Measurements from ENCODE around the gene STX7.
A peak's percentile ranks its signal among the peaks of the same experiment; 100 is the strongest.
"Not testable (repeated sequence)": the region's sequence is repeated elsewhere in the genome, so short reads cannot be mapped to it uniquely, and the experiment has no call there.

STX7 gene, protein sequence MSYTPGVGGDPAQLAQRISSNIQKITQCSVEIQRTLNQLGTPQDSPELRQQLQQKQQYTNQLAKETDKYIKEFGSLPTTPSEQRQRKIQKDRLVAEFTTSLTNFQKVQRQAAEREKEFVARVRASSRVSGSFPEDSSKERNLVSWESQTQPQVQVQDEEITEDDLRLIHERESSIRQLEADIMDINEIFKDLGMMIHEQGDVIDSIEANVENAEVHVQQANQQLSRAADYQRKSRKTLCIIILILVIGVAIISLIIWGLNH

DNA sequence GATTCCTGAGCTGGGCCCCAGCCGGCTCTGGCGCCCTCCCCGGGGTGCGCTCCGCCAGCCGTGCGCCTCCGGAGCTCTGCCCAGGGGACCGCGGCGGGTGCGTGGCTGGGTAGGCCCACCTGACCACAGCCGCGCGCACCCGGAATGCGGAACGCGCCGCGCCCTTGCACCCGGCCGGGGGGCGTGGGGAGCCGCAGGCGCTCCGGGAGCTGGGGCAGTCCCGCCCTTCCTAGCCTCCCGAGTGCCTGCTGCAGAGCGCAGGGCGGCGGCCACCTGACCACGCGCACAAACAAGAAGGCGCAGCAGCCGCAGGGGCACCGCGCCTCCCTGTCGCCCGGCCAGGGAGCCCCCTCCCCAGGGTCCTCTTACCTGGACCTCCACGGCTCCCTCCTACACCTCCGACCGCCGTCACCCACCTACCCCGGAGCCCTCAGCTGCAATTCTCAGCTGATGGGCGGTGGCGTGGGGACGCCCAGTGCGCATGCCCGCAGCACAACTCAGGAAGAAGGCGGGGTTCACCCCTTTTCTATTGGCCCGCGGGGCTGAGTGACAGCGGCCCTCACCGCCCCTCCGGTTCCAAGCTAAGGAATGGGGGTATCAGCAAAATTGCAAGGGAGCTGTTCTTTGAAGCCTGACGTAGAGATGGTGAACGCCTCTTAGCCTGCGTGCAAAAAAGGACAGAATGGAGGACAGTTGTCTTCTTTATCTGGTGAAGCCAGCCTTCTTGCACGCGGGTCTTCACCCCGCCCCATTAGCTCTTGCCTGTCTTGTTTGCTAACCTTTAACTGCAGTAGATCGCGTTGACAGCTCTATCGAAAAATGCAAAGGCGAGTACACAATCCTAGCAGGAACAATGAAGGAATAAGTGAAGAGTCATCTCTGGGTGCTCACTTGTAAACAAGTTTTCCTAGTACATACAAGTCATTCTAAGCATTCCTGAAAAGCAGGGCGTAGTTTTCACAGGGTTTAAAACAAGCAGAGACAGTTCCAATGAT is at the start of gene STX7:
Gene STX7, minus strand, starts transcription at position 479 of the 995 bp plus-strand sequence. CDS start 9,586 bp downstream, outside the sequence.
- DNase-seq (ENCODE audit: low read depth): peak; percentile 80

DNA sequence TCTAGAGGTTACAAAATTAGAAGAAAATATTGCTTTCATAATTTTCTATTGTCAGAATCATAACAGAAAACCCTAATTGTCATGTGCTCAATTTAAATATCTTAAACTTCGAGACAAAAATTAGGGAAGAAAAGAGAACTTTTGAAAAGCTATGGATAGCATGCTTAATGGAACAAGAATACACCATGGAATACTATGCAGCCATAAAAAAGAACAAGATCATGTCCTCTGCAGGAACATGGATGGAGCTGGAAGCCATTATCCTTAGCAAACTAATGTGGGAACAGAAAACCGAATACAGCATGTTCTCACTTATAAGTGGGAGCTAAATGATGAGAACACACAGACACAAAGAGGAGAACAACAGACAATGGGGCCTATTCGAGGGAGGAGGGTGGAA is 47.2 kb upstream of the STX7 start:
- not testable (repeated sequence) for DNase-seq (ENCODE audit: low read depth)

DNA sequence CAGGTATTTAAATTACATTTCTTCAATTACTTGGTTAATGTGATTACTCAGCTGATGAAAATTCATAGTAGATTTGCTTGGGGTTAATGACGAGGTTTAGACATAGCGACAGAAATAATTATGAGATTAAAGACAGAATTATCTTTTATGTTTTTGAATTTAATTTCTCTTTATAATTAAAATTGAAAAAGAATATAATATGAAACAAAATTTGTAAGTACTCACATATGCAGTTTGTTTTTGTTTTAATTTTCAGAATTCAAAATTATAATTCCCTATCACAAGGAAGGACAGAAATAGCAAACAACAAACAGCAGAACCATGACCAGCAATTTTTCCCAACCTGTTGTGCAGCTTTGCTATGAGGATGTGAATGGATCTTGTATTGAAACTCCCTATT is 39.5 kb upstream of the STX7 start, which contains the start of gene TAAR8:
Gene TAAR8, plus strand, starts transcription at position 301 of the 400 bp plus-strand sequence. Its CDS starts 21 bp downstream, at position 322.
- no peak for DNase-seq (ENCODE audit: low read depth)

DNA sequence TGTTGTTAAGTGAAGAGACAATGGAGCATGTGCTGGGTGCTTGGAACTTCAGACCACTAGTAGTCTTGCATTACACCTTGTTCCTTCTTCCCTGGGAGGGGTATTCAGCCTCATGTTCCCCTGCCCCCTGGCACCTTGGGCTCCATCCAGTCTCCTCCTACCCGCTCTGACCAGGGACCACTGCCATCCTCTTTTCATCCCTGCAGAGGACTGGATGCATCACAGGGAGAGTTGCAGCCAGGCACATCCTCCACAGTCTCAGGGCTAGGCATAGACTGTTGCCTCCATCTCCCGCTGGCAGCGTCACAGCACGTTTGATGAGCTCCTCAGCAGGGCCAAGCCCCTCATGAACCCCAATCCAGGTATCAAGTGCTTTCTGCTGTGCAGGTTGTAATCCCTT is 38.3 kb upstream of the STX7 start:
- no peak for DNase-seq (ENCODE audit: low read depth)

DNA sequence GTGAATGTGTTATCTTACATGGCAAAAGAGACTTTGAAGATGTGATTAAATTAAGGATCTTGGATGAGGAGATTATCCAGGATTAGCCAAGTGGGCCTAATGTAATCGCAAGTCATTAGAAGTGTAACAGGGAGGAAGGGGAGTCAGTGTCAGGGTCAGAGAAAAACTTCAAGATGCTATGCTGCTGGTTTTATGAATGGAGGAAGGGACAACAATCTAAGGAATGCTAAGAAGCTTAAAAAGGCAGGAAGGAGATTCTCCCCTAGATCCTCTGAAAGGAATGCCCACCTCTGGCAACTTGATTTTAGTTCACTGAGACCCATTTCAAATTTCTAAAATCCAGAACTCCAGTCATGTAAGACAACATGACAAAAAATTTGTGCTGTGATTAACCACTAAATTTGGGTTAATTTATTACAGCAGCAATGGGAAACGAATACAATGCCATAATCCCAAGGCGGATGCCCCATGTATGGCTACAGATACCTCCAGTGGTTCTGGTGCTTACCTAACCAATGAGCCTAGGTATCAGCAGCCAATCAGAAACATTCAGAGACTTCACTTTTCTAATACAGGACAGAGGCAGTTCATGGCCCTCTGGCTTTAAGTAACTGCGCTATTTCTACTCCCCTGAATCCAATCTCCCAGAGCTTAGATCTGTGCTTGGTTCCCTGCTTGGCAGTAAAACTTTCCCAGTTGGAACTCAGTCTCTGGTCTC is 36.0 kb upstream of the STX7 start:
- DNase-seq (ENCODE audit: low read depth): no peak

DNA sequence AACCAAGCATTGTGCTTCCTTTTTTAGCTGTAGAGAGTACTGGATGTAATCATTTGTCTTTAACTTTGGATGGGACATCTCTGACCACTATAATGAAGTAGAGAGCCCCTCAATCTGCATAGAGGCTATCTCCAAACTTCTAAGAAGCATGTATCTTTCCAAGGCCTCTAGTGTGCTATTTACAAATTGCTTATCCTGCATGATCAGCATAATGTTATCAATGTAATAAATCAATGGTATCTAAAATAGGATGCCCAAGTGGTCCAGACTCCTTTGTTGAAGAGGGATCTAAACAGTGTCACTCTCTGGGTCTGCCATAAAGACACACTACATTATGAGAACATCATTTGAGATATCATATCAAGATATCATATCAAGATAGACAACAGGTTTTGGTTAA is 31.9 kb upstream of the STX7 start:
- no peak for DNase-seq (ENCODE audit: low read depth)

DNA sequence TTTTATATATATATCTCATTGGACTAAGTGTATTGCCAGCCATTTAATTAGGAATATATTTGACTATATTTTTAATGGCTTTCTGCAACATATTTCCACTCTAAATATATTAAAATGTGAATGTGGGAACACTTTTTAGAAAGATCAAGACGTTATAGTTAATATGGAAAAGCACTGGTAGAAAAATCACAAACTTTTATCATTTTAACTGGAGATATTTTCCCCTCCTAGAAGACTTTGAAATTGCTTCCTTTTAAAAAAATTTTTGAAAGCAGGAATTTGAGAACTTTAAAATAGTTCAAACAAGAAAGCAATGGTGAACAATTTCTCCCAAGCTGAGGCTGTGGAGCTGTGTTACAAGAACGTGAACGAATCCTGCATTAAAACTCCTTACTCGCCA is 25.1 kb upstream of the STX7 start, which contains the start of gene TAAR9:
Gene TAAR9, plus strand, starts transcription at position 301 of the 400 bp plus-strand sequence. Its CDS starts 13 bp downstream, at position 314.
- DNase-seq (ENCODE audit: low read depth): no peak

DNA sequence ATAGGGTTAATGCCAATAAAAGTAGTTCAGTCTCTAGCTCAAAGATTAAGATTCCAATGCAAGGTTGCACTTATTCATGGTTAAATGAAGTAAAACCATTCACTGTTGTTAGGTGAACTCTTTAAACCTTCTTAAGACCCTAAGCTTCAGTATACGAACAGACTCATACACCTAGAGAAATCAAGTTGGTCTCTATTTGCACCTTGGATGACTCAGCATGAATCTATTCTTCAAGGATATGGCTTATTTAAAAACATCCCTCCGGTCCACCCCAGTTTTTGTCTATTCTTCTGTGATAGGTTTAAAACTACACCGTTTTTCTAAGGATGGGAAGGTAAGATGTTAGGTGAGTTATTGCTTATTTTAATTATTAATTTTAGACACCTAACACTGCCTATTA is 24.2 kb upstream of the STX7 start:
- DNase-seq (ENCODE audit: low read depth): no peak

DNA sequence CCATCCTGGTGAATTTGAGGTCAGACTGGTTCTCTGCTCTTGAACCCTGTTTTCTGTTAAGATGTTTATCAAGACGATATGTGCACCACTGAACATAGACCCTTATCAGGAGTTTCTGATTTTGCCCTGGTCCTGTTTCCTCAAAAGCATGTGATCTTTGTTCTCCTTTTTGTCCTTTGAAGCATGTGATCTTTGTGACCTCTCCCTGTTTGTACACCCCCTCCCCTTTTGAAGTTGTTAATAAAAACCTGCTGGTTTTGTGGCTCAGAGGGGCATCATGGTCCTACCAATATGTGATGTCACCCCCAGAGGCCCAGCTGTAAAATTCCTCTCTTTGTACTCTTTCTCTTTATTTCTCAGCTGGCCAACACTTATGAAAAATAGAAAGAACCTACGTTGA is 21.6 kb upstream of the STX7 start:
- not testable (repeated sequence) for DNase-seq (ENCODE audit: low read depth)

DNA sequence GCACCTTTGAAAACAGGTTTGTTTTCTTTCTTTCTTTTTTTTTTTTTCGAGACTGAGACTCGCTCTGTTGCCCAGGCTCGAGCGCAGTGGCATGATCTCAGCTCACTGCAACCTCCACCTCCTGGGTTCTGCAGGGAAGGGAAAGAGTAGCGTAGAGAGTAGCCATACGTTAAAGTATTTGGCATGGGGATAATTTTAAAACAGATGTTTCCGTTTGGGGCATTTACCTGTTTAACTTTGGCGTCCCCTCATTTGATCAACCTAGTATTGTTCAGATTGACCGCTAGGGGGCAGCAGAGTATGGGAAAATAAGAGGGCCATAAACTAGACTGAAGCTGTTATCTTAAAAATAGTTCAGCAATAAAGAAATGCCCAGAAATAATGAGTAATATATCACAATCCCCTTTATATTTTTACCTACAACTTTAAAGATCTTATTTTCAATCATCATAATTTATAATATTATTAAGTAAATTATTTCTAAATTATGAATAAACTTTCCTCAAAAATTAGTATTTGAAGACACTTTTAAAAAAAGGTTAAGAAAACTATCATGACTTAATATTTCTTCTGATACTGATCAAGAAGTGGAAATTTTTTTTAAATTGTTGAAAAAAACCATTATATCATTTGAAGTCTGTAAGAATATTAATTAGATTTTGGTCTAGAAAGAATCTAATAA is 17.5 kb upstream of the STX7 start:
- peak; percentile 33 for DNase-seq (ENCODE audit: low read depth)

DNA sequence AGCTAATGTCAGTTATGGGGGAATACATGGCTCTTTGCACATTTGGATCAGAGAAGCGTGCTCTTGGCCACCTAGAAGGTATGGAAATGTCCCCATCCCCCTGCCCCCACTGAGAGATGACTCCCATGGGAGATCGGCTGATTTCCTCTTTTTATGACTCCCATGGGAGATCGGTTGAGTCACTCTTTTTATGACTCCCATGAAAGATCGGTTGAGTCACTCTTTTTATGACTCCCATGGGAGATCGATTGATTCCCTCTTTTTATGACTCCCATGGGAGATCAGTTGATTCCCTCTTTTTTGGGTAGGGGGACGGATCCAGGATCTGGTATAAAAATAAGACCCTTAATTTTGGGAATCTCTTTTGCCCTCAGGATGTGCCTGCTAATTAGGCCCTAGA is 14.9 kb upstream of the STX7 start:
- no peak for DNase-seq (ENCODE audit: low read depth)

DNA sequence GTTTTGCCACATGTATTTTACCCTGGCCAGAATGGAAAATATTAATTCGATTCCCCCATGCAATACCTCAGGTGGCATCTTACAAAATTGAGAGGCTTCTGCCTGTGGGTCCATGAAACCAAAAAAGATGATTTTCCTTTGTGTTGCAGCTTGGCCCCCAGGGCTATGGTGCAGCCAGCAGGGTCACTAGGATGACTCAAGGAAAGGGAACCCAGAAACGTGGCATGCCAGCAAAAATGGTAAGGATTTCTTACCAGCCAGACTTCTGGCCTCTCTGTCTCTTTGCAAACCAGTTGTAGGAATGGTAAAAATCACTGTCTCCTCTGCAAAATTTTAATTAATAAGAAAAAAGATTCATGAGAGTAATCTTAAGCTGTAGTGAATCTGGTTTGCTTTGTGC is 13.5 kb upstream of the STX7 start:
- DNase-seq (ENCODE audit: low read depth): no peak

DNA sequence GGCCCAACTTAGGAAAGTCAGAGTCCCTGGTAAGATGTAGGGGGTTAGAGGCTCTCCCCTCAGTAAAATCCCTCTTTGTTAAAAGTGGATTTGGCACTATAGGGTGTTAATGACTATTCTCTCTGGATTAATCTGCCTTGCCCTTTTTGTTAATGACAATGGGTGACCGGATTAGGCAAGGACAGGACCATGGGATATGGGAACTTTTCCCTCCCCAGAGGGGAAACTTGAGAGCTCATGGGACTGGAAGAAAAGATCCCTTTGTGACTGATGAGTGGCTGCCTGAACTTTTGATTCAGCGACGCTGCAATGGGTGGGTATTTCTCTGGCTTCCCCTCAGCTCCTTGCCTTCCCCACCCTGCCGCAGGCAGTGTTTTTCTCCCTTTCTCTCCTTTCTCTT is 12.9 kb upstream of the STX7 start:
- DNase-seq (ENCODE audit: low read depth): no peak

DNA sequence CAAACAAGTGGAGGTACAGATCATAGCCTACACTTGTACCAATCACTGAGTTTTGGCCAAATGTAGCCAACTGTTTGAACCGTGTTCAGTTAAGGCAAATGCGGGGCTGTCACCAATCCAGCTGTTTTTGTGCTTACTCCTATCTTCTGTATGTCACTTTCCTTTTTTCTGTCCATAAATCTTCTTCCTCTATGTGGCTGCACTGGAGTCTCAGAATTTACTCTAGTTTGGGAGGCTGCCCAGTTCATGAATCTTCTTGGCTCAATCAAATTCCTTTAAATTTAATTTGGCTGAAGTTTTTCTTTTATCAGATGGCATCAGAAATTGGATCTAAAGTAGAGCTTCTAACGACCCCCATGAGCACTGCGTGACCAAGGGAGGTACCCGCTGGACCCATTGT is 11.7 kb upstream of the STX7 start:
- DNase-seq (ENCODE audit: low read depth): no peak

DNA sequence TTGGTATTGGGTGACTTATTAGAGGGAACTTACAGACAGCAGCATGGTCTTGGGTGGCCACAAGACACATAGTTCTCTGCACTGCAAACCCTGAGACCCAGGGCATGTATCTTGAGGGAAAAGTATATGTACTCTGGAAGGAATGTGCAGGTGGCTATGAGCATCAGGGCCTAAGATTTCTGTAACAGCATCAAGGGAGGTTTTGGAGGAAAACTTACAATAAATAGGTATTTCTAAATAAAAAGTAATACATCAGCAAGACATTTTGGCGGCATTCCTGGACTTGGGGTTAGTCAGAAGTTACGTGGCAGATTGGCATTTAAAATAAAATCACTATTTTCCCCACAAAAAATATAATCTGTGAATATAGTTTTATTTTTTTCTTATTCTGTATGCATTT is 8.0 kb upstream of the STX7 start:
- peak; percentile 66 for DNase-seq (ENCODE audit: low read depth)

DNA sequence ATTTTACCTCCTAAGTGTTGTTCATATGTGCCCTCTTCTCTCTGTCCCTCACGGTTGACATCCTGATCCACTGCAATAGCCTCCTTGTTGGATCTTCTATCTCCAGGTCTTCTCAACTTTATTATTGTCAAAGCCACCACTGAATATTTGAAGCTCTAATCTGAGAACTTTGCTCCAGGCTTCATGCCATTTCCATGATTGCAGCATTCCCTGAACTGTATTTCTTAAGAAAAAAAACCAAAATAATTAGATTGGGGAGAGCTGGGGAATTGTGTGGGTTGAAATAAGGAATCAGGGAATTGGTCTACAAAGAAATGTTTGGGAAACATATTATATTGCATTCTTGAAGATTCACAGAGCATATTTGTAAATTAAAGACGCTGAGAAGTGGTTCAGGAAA is 2.5 kb upstream of the STX7 start:
- no peak for DNase-seq (ENCODE audit: low read depth)

DNA sequence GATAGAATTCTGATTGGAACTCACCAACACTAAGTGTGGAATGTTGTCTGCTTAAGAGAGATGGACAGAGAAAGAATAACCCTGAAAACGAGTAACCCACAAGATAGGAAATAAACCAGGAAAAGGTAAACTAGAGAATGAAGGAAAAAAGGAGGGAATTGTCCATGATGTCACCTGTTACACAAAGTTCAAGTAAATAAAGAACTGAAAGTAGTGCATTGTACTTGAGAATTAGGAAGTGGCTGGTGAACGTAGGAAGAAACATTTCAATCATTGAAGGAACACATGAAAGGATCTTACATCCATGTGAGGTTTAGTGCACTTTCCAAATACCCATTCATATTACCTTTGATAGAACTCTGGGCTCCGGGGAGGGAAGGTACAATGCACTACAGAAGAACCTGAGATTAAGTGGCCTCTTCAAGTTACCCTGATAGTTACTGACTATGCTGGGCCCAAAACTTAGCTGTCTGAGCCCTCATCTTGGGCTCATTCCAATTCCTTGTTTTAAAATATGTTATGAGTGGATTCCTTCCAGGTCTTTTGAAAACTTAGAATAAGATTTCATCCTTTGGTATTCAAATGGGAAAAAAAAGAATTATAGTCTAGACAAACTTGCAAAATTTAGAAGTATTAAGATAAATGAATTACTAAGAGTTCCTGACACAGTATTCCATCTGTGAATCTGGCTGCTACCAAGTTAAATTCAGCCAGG is 1.1 kb upstream of the STX7 start:
- peak; percentile 28 for DNase-seq (ENCODE audit: low read depth)

DNA sequence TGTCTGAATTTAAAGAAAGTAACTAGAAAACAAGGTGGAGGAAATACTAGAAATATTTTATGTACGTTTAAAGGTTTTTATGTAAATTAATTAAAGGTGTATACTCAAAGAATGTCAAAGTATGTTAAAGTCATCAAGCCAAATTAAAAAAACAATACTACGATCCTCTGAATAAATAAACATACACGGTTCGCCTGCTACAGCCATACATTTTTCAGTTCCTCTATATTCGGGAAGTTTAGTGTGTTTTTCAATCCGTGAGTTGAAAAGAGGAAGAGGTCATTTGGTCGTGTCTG is 626 bp downstream of the STX7 start:
- no peak for DNase-seq (ENCODE audit: low read depth)

DNA sequence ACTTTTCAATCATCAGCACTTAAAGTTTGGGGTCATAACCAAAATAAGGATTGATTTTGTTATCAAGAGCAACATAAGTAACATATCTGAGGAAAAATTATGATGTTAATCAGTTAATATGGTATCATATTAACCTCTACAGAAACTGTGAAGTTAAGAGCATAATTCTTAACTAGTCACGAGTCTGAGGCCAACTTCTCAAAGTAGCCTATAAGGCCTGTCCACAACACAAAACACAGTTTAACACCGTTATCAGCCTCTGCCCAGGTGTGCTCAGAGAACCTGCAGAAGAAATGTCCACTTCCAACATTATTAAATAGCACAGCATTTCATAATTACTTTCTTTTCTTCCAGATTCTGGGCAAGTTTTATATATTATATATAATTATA is 1.1 kb downstream of the STX7 start:
- DNase-seq (ENCODE audit: low read depth): no peak

DNA sequence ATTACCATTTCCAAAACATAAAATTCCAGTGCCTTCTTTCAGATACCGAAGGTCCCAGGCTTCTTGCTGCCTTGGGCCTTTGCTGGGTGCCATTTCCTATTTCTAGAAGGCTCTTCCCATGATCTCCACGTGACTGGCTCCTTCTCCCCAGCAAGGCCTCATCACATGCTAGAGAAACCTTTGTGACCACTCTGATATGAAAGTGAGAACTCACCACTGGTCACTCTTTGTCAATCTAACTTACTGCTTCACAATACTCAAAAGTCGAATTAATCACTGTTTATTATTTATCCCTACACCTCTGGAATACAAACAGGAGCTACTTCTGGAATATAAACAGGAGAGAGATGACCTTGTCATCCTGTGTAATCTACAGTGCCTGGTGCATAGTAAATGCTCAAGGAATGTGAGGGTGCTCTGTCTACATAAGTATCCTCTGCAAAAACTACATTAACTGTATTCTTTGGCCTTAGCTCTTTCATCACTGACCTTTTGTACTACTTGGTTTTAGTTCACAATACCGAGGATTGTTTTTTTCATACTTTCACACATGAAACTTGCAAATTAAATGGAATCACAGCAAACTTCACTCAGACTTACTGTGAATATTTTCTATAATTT is 1.6 kb downstream of the STX7 start:
- DNase-seq (ENCODE audit: low read depth): no peak
